GM15510 (cell line): ENCODE measurements around the gene P2RY6.

Experiments used
- POLR2A ChIP-seq: IDR thresholded peaks from 3 replicates; pipeline ENCODE4 v1.6.1; 2011; ENCODE audit warnings: borderline replicate concordance; ENCODE audit not compliant: insufficient read length; ENCODE audit errors: extremely low read depth

Gene P2RY6

GRCh38 chr11:73308961-73309919 is 37.1 kb downstream of the P2RY6 start:
- no peak for TF ChIP-seq POLR2A

GRCh38 chr11:73310076-73310475 is 37.9 kb downstream of the P2RY6 start:
- TF ChIP-seq POLR2A, result no peak

- TF ChIP-seq POLR2A, result no peak
Observed at GRCh38 chr11:73310661-73311393, 38.7 kb downstream of the P2RY6 start.

GRCh38 chr11:73311394-73311869 is 39.3 kb downstream of the P2RY6 start:
- no peak for TF ChIP-seq POLR2A

GRCh38 chr11:73312036-73312435 is 39.9 kb downstream of the P2RY6 start:
- TF ChIP-seq POLR2A, result no peak

GRCh38 chr11:73312851-73313327 is 40.8 kb downstream of the P2RY6 start:
- TF ChIP-seq POLR2A, result no peak

GRCh38 chr11:73313652-73314051 is 41.5 kb downstream of the P2RY6 start:
- no peak for TF ChIP-seq POLR2A

GRCh38 chr11:73314117-73314961 is 42.2 kb downstream of the P2RY6 start:
- no peak for TF ChIP-seq POLR2A

- TF ChIP-seq POLR2A, result no peak
Observed at GRCh38 chr11:73315293-73316020, 43.3 kb downstream of the P2RY6 start.

GRCh38 chr11:73316422-73316821 is 44.3 kb downstream of the P2RY6 start:
- TF ChIP-seq POLR2A, result no peak

- no peak for TF ChIP-seq POLR2A
Observed at GRCh38 chr11:73317373-73317772, 45.2 kb downstream of the P2RY6 start.

- TF ChIP-seq POLR2A, result no peak
Observed at GRCh38 chr11:73317803-73318202, 45.7 kb downstream of the P2RY6 start.

- TF ChIP-seq POLR2A, result no peak
Observed at GRCh38 chr11:73318501-73319011, 46.4 kb downstream of the P2RY6 start.
